Neuronal stem cell (in vitro differentiated cells): ENCODE data around the gene SEPHS2.
A peak's percentile ranks its signal among the peaks of the same experiment; 100 is the strongest.
"Not testable (repeated sequence)": the region's sequence is repeated elsewhere in the genome, so short reads cannot be mapped to it uniquely, and the experiment has no call there.

Experiments
- DNase-seq: peaks from one replicate; pipeline ENCODE4 v3.0.0-alpha.2; 2013; ENCODE audit warnings: low spot score
- H2AFZ ChIP-seq: one replicate; pipeline ENCODE4 v1.6.1; 2013; ENCODE audit warnings: mild to moderate bottlenecking, low read length, inconsistent platforms
- H2AK5ac ChIP-seq: 2 replicates; pipeline ENCODE4 v1.6.1; 2013; ENCODE audit warnings: low read depth, mild to moderate bottlenecking, inconsistent platforms, low read length, moderate library complexity, mixed read lengths
- H2BK120ac ChIP-seq: 2 replicates; pipeline ENCODE4 v1.6.1; 2013; ENCODE audit warnings: low read depth, mild to moderate bottlenecking, inconsistent platforms, low read length, moderate library complexity, mixed read lengths
- H2BK12ac ChIP-seq: one replicate; pipeline ENCODE4 v1.6.1; 2013; ENCODE audit warnings: low read length, inconsistent platforms
- H2BK15ac ChIP-seq: 2 replicates; pipeline ENCODE4 v1.6.1; 2013; ENCODE audit warnings: mild to moderate bottlenecking, low read length, inconsistent platforms, mixed read lengths
- H2BK5ac ChIP-seq: one replicate; pipeline ENCODE4 v1.6.1; 2013; ENCODE audit warnings: inconsistent platforms, mild to moderate bottlenecking, low read length, moderate library complexity
- H3K14ac ChIP-seq: one replicate; pipeline ENCODE4 v1.6.1; 2013; ENCODE audit warnings: low read length, inconsistent platforms
- H3K18ac ChIP-seq: 2 replicates; pipeline ENCODE4 v1.6.1; 2013; ENCODE audit warnings: low read length, inconsistent platforms
- H3K23ac ChIP-seq: 2 replicates; pipeline ENCODE4 v1.6.1; 2013; ENCODE audit warnings: low read depth, mild to moderate bottlenecking, mixed read lengths, low read length, inconsistent platforms; ENCODE audit not compliant: poor library complexity
- H3K27ac ChIP-seq: replicated peaks from 3 replicates; pipeline ENCODE4 v1.5.1; 2013; ENCODE audit warnings: low read length, inconsistent platforms
- H3K27me3 ChIP-seq, 3 experiments: 2 replicates each; pipeline ENCODE4 v1.6.1; 2013; ENCODE audit warnings: low read length in 3 of 3, mild to moderate bottlenecking in 2 of 3, inconsistent platforms in 1 of 3, low read depth in 1 of 3, mixed read lengths in 1 of 3, moderate library complexity in 1 of 3; ENCODE audit not compliant: control insufficient read depth in 3 of 3, insufficient read depth in 3 of 3
- H3K36me3 ChIP-seq, 2 donors: replicated peaks in 1 of 2; 2 replicates each; pipeline ENCODE4 v1.6.1; 2013; ENCODE audit warnings: low read length in 2 of 2; ENCODE audit not compliant: control insufficient read depth in 2 of 2, insufficient read depth in 2 of 2
- H3K4ac ChIP-seq: 2 replicates; pipeline ENCODE4 v1.6.1; 2013; ENCODE audit warnings: inconsistent platforms, mild to moderate bottlenecking, low read length, moderate library complexity
- H3K4me1 ChIP-seq, 2 donors: 1 replicate in 1 of 2; 2 replicates in 1 of 2; pipeline ENCODE4 v1.6.1; 2013; ENCODE audit warnings: low read length in 2 of 2, low read depth in 1 of 2; ENCODE audit not compliant: control insufficient read depth in 2 of 2, insufficient read depth in 1 of 2
- H3K4me2 ChIP-seq: one replicate; pipeline ENCODE4 v1.6.1; 2013; ENCODE audit warnings: mild to moderate bottlenecking, low read length, inconsistent platforms; ENCODE audit not compliant: insufficient read depth, poor library complexity, severe bottlenecking
- H3K4me3 ChIP-seq, 2 donors: 2 replicates each; pipeline ENCODE4 v1.5.1; 2013; ENCODE audit warnings: low read length in 2 of 2, mild to moderate bottlenecking in 2 of 2, inconsistent platforms in 1 of 2, moderate library complexity in 1 of 2
- H3K79me1 ChIP-seq: one replicate; pipeline ENCODE4 v1.6.1; 2013; ENCODE audit warnings: low read depth, mild to moderate bottlenecking, inconsistent platforms, low read length, moderate library complexity
- H3K9ac ChIP-seq: one replicate; pipeline ENCODE4 v1.6.1; 2013; ENCODE audit warnings: mild to moderate bottlenecking, low read depth, low read length, inconsistent platforms; ENCODE audit not compliant: poor library complexity
- H3K9me3 ChIP-seq, 2 donors: replicated peaks in 1 of 2; 2 replicates each; pipeline versions ENCODE3 to v1.6.1; 2013; ENCODE audit warnings: low read length in 2 of 2, mild to moderate bottlenecking in 2 of 2, inconsistent platforms in 1 of 2, low read depth in 1 of 2, mixed read lengths in 1 of 2, moderate library complexity in 1 of 2; ENCODE audit not compliant: control insufficient read depth in 2 of 2, insufficient read depth in 1 of 2
- H4K8ac ChIP-seq: one replicate; pipeline ENCODE4 v1.6.1; 2013; ENCODE audit warnings: low read depth, mild to moderate bottlenecking, inconsistent platforms, low read length, moderate library complexity
- H4K91ac ChIP-seq: one replicate; pipeline ENCODE4 v1.6.1; 2013; ENCODE audit warnings: low read length, low read depth, mild to moderate bottlenecking, inconsistent platforms; ENCODE audit not compliant: poor library complexity
- WGBS, 2 donors: extraction: QIAGEN DNeasy Blood & Tissue Kit; methylation state at CpG; one replicate each; pipeline ENCODE4 v1.1.7; 2013; ENCODE audit warnings: missing lambda C conversion rate in 2 of 2, mixed read lengths in 1 of 2; ENCODE audit not compliant: insufficient read length in 2 of 2, insufficient replicate concordance in 1 of 2; ENCODE audit errors: extremely low coverage in 2 of 2; 5-methylcytosine and 5-hydroxymethylcytosine counted together

SEPHS2 gene

DNA sequence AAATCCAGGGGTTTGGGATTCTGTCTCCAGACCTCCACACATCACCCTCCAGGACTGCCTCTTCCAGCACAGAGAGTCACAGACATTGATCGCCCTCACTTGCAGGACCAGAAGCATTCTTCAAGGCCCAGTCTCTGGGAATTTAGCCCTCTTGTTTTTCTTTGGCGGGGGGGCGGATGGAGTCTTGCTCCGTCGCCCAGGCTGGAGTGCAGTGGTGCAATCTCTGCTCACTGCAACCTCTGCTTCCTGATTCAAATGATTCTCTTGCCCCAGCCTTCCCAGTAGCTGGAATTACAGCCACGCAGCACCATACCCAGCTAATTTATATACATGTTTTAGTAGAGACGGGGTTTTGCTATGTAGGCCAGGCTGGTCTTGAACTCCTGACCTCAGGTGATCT lies 18.4 kb upstream of the SEPHS2 start:
- no peak overlapping the region for H2BK15ac ChIP-seq
- H3K27ac ChIP-seq, result no peak overlapping the region
- no peak overlapping the region for H2BK120ac ChIP-seq
- H2BK12ac ChIP-seq, result no peak overlapping the region
- no peak overlapping the region for H2AK5ac ChIP-seq
- no peaks in the 10 kb centered on the region for H3K36me3 ChIP-seq
- H3K23ac ChIP-seq, result no peak overlapping the region
- H3K4me2 ChIP-seq, result no peak overlapping the region
- no peaks in the 10 kb centered on the region for H3K27me3 ChIP-seq
- no peak overlapping the region for H2AFZ ChIP-seq
- no peak overlapping the region for H4K8ac ChIP-seq
- no peak overlapping the region for H3K18ac ChIP-seq
- no peaks in the 10 kb centered on the region for H3K79me1 ChIP-seq
- H3K14ac ChIP-seq, result no peak overlapping the region
- no peaks in the 10 kb centered on the region for H3K4me1 ChIP-seq
- H3K9ac ChIP-seq, result no peak overlapping the region
- DNase-seq, result no peak
- H3K4ac ChIP-seq, result no peak overlapping the region
- H3K4me3 ChIP-seq, result no peak overlapping the region
- no CpG with 5 or more reads among the region's 7 CpGs for WGBS, 2 donors
- H2BK5ac ChIP-seq, result no peak overlapping the region
- no peaks in the 10 kb centered on the region for H3K9me3 ChIP-seq
- no peak overlapping the region for H4K91ac ChIP-seq

DNA sequence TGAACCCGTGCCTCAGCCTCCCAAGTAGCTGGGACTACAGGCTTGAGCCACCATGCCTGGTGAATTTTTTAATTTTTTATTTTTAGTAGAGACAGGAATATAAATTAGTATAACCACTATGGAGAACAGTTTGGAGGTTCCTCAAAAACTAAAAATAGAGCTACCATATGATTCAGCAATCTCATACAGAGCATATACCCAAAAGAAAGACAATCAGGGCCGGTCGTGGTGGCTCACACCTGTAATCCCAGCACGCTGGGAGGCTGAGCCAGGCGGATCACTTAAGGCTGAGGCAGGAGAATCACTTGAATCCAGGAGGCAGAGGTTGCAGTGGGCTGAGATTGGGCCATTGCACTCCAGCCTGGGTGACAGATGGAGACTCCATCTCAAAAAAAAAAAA lies 15.8 kb upstream of the SEPHS2 start:
- H3K27me3 ChIP-seq, result not testable (repeated sequence)

DNA sequence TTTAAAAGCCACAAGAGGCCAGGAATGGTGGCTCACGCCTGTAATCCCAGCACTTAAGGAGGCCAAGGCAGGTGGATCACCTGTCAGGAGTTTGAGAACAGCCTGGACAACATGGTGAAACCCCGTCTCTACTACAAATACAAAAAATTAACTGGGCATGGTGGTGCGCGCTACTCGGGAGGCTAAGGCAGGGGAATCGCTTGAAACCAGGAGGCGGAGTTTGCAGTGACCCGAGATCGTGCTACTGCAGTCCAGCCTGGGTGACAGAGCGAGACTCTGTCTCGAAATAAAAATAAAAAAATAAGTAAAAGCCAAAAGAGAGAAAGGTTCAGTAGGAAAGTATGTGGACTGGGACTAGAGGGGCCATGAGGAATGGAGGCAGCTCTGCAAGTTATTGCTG lies 13.8 kb upstream of the SEPHS2 start:
- DNase-seq, result no peak
- no peak overlapping the region for H2BK12ac ChIP-seq
- H3K36me3 ChIP-seq, result no peaks in the 10 kb centered on the region
- no peak overlapping the region for H3K14ac ChIP-seq
- H3K27me3 ChIP-seq, result peaks cover 0 to 13% (median 0%) of the 10 kb centered on the region in 3 experiments
- H3K79me1 ChIP-seq, result no peaks in the 10 kb centered on the region
- no peak overlapping the region for H4K8ac ChIP-seq
- no peak overlapping the region for H3K4ac ChIP-seq
- H4K91ac ChIP-seq, result no peak overlapping the region
- H3K9me3 ChIP-seq, result no peaks in the 10 kb centered on the region
- H3K4me3 ChIP-seq, result no peak overlapping the region
- no peak overlapping the region for H3K9ac ChIP-seq
- H2AK5ac ChIP-seq, result no peak overlapping the region
- H2AFZ ChIP-seq, result no peak overlapping the region
- no peak overlapping the region for H3K27ac ChIP-seq
- no peak overlapping the region for H2BK5ac ChIP-seq
- no peak overlapping the region for H3K23ac ChIP-seq
- no peaks in the 10 kb centered on the region for H3K4me1 ChIP-seq
- no CpG with 5 or more reads among the region's 11 CpGs for WGBS, 2 donors
- no peak overlapping the region for H3K4me2 ChIP-seq
- no peak overlapping the region for H3K18ac ChIP-seq
- no peak overlapping the region for H2BK120ac ChIP-seq
- H2BK15ac ChIP-seq, result no peak overlapping the region

More for the DNA sequence above, 15.8 kb upstream of the SEPHS2 start:
- H3K4me1 ChIP-seq, H3K4me2 ChIP-seq, H3K18ac ChIP-seq, H4K8ac ChIP-seq, DNase-seq, H3K14ac ChIP-seq, H2BK15ac ChIP-seq, H2BK5ac ChIP-seq, H3K27ac ChIP-seq, H2BK120ac ChIP-seq, H3K23ac ChIP-seq, H3K4ac ChIP-seq, H4K91ac ChIP-seq, H3K9me3 ChIP-seq, H3K4me3 ChIP-seq, H3K79me1 ChIP-seq, H3K9ac ChIP-seq, H2AFZ ChIP-seq, H2AK5ac ChIP-seq, H3K36me3 ChIP-seq, H2BK12ac ChIP-seq: not testable (repeated sequence)
- WGBS, 2 donors, result no CpG with 5 or more reads among the region's 5 CpGs

DNA sequence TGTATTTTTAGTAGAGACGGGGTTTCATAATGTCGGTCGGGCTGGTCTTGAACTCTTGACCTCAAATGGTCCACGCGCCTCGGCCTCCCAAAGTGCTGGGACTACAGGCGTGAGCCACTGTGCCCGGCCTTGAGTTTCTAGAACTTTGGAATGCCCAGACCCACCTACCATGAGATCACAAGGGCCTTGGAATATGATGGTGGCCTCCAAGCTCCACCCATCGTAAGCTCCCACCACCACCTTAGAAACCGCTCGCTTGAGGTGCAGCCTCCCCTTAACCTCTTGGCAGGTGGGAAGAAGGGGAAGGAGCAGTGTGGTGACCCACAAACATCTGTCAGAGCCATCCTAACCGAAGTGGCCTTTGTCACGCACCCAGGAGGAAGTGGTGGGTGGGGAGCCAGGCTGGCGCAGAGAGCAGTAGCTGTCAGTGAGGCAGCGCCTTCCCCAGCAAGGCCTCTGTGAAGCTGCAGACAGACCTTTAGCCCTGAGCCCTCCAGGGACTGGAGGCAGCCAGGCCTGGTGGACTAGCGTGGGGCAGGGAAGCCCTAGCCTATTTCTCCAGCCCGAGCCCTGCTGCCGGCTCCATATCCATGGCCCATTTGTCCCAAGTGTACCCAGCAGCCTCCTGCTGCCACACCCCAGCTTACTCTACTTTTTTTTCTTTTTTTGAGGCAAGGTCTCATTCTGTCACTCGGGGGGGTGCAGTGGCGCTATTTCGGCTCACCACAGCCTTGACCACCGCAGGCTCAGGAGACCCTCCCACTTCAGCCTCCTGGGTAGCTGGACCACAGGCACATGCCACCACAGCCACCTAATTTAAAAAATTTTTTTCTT lies 13.1 kb upstream of the SEPHS2 start:
- H3K79me1 ChIP-seq, result no peaks in the 10 kb centered on the region
- peak overlapping the region; percentile 6 for H2AFZ ChIP-seq
- no peak overlapping the region for H3K4ac ChIP-seq
- H3K4me1 ChIP-seq, result no peaks in the 10 kb centered on the region
- H3K4me3 ChIP-seq, result no peak overlapping the region
- H3K27ac ChIP-seq, result no peak overlapping the region
- H4K8ac ChIP-seq, result no peak overlapping the region
- H3K9me3 ChIP-seq, result no peaks in the 10 kb centered on the region
- peak overlapping the region; percentile 64 for H2AK5ac ChIP-seq
- peak overlapping the region; percentile 48 for H2BK5ac ChIP-seq
- DNase-seq, result no peak
- peaks cover 0 to 19% (median 0%) of the 10 kb centered on the region in 3 experiments for H3K27me3 ChIP-seq
- H2BK15ac ChIP-seq, result no peak overlapping the region
- H3K4me2 ChIP-seq, result no peak overlapping the region
- peak overlapping the region; percentile 50 for H3K18ac ChIP-seq
- H3K9ac ChIP-seq, result no peak overlapping the region
- no peak overlapping the region for H2BK120ac ChIP-seq
- peak overlapping the region; percentile 41 for H2BK12ac ChIP-seq
- peak overlapping the region; percentile 14 for H3K14ac ChIP-seq
- H3K36me3 ChIP-seq, result no peaks in the 10 kb centered on the region
- WGBS, 2 donors, result no CpG with 5 or more reads among the region's 22 CpGs
- no peak overlapping the region for H4K91ac ChIP-seq
- peak overlapping the region; percentile 80 for H3K23ac ChIP-seq
